Endothelial cell of umbilical vein (primary cell): Measurements from ENCODE around the gene SIRPA.

ENCODE experiments used
- EZH2 ChIP-seq: IDR thresholded peaks from 2 replicates; pipeline ENCODE4 v1.6.1; 2012; ENCODE audit warnings: borderline replicate concordance, low read depth, mild to moderate bottlenecking, moderate library complexity, low read length, inconsistent platforms; ENCODE audit not compliant: severe bottlenecking
- JUN ChIP-seq: IDR thresholded peaks from 2 replicates; pipeline ENCODE4 v1.6.1; 2011; ENCODE audit warnings: borderline replicate concordance, low read depth; ENCODE audit not compliant: insufficient read length, insufficient read depth
- POLR2A ChIP-seq: IDR thresholded peaks from 2 replicates; pipeline ENCODE4 v1.6.1; 2012; ENCODE audit warnings: low read depth, mild to moderate bottlenecking, control low read depth, low read length
- POLR2AphosphoS5 ChIP-seq: IDR thresholded peaks from 2 replicates; pipeline ENCODE4 v1.6.1; 2012; ENCODE audit warnings: low read depth, mild to moderate bottlenecking, control low read depth, low read length, moderate library complexity; ENCODE audit not compliant: insufficient read depth
- TF ChIP-seq, protein P1 (sequence below), 2 donors: IDR thresholded peaks; 1 replicate in 1 of 2; 2 replicates in 1 of 2; pipeline ENCODE4 v1.5.1; 2011; ENCODE audit warnings: low read length in 2 of 2, mild to moderate bottlenecking in 2 of 2, moderate library complexity in 2 of 2, control low read depth in 1 of 2, inconsistent platforms in 1 of 2, low read depth in 1 of 2; ENCODE audit not compliant: insufficient read depth in 1 of 2; ENCODE audit errors: extremely low read depth in 1 of 2
- TF ChIP-seq, protein P2 (sequence below): IDR thresholded peaks from 2 replicates; pipeline ENCODE4 v1.6.1; 2011; ENCODE audit not compliant: insufficient read depth, insufficient read length

DNA sequence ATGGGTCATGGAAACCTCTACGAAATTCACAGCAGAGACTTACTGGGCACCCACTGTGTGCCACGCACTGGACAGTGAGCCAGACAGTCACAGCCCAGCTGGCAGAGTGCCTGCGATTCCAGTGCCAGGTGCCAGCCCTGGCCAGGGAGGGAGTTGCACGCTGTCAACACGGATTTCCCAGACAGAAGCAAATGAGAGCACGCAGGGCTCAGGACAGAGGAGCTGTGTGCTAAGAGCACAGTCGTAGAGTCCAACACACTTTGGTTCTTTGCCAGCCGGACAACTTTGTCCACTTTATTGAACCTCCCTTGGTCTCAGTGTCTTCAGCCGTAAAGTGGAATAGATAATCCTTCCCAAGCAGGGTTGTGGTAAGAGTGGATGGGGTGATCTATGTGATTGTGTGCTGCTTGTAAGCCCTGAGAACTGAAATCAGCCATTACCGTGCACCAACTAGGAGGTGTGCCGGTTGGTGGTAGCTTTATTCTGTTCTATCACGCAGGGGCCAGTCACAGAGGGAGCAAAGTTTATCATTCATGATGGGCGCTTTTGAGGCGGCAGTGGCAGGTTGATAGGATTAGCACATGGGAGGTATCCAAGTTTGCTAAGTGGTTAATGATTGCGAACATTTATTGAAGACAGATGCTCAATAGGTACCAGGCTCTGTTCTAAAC lies 40.6 kb downstream of the SIRPA start:
- TF ChIP-seq POLR2A (no peak), EZH2 (no peak), POLR2AphosphoS5 (no peak), JUN (no peak)
- TF ChIP-seq, protein P1, sequence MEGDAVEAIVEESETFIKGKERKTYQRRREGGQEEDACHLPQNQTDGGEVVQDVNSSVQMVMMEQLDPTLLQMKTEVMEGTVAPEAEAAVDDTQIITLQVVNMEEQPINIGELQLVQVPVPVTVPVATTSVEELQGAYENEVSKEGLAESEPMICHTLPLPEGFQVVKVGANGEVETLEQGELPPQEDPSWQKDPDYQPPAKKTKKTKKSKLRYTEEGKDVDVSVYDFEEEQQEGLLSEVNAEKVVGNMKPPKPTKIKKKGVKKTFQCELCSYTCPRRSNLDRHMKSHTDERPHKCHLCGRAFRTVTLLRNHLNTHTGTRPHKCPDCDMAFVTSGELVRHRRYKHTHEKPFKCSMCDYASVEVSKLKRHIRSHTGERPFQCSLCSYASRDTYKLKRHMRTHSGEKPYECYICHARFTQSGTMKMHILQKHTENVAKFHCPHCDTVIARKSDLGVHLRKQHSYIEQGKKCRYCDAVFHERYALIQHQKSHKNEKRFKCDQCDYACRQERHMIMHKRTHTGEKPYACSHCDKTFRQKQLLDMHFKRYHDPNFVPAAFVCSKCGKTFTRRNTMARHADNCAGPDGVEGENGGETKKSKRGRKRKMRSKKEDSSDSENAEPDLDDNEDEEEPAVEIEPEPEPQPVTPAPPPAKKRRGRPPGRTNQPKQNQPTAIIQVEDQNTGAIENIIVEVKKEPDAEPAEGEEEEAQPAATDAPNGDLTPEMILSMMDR (IDR thresholded peaks at IDR 0.05; ENCODE audit: extremely low read depth in 1 of 2, insufficient read depth in 1 of 2, low read depth in 1 of 2, low read length in 2 of 2) = no peak
- TF ChIP-seq, protein P2, sequence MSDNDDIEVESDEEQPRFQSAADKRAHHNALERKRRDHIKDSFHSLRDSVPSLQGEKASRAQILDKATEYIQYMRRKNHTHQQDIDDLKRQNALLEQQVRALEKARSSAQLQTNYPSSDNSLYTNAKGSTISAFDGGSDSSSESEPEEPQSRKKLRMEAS = no peak
